B cell (primary cell): Measurements from ENCODE around the gene CDC45.

Experiments
- EZH2 ChIP-seq: IDR thresholded peaks from 2 replicates; pipeline ENCODE4 v1.6.1; 2012; ENCODE audit warnings: borderline replicate concordance, low read depth, mild to moderate bottlenecking, moderate library complexity, low read length; ENCODE audit not compliant: insufficient read depth, poor library complexity, severe bottlenecking
- TF ChIP-seq, protein P1 (sequence below): fragments of 200-600 bp; IDR thresholded peaks from one replicate; pipeline ENCODE4 v1.8.0; 2022; ENCODE audit warnings: antibody characterized with exemption, mild to moderate bottlenecking

DNA sequence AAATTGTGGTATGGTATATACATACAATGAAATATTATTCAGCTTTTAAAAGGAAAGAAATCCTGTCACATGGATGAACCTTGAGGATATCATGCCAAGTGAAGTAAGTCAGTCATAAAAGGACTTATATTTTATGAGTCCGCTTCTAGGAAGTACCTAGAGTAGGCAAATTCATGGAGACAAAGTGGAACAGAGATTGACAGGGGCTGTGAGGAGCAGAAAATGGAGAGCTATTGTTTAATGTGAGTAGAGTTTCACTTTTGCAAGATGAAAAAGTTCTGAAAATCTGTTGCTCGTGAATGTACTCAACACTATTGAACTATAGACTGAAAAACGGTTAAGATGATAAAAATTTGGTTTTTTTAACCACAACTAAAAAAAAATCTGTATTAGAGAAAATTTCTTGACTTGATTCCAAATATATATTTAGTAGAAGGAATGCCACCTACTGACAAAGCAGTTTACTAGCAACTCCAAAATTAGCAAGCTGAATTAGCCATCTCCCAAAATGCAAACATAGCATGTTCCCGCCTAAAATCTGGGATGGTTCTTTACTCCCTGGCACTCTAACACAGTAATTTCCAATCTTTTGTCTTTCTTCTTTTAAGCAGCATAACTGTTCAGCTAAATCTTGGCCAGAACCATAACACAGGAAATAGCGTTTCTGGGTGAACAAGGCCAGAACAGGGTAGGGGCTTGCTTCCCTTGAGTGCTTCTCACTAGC lies 2.2 kb upstream of the CDC45 start:
- TF ChIP-seq, protein P1, sequence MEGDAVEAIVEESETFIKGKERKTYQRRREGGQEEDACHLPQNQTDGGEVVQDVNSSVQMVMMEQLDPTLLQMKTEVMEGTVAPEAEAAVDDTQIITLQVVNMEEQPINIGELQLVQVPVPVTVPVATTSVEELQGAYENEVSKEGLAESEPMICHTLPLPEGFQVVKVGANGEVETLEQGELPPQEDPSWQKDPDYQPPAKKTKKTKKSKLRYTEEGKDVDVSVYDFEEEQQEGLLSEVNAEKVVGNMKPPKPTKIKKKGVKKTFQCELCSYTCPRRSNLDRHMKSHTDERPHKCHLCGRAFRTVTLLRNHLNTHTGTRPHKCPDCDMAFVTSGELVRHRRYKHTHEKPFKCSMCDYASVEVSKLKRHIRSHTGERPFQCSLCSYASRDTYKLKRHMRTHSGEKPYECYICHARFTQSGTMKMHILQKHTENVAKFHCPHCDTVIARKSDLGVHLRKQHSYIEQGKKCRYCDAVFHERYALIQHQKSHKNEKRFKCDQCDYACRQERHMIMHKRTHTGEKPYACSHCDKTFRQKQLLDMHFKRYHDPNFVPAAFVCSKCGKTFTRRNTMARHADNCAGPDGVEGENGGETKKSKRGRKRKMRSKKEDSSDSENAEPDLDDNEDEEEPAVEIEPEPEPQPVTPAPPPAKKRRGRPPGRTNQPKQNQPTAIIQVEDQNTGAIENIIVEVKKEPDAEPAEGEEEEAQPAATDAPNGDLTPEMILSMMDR, result peak; percentile 41
- no peak for TF ChIP-seq EZH2
